ENCODE measurements around the gene RSPRY1.

The RSPRY1 gene

DNA sequence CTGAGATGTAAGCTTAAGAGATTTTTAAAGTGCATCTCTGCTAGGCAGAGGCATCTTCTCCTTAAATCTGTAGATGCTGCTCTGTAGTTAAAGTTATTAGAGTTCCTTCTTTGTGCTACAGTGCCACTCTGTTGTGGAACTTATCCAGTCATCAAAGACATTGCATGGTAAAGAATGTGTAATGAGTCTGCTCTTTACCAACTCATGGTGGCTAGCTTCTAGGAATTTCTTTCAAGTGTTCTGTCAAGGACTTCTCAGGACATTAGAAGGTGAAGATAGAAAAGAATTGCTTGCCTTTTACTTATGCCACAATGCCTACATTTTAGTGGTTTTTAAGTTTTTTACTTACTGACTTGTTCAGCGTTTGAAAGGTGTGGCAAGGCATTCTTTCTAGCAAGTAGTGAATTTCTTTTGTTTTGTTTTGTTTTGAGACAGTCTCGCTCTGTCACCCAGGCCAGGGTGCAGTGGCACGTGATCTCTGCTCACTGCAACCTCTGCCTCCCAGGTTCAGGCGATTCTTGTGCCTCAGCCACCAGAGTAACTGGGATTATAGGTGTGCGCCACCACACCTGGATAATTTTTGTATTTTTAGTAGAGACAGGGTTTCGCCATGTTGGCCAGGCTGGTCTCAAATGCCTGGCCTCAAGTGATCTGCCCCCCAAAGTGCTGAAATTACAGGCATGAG is 38.7 kb downstream of the RSPRY1 start:
- DNase-seq (ENCODE audit: low read depth) = no peak

- no peak for DNase-seq (ENCODE audit: low read depth)
These were observed 39.8 kb downstream of the RSPRY1 start for GRCh38 chr16:57225978-57226377.

DNA sequence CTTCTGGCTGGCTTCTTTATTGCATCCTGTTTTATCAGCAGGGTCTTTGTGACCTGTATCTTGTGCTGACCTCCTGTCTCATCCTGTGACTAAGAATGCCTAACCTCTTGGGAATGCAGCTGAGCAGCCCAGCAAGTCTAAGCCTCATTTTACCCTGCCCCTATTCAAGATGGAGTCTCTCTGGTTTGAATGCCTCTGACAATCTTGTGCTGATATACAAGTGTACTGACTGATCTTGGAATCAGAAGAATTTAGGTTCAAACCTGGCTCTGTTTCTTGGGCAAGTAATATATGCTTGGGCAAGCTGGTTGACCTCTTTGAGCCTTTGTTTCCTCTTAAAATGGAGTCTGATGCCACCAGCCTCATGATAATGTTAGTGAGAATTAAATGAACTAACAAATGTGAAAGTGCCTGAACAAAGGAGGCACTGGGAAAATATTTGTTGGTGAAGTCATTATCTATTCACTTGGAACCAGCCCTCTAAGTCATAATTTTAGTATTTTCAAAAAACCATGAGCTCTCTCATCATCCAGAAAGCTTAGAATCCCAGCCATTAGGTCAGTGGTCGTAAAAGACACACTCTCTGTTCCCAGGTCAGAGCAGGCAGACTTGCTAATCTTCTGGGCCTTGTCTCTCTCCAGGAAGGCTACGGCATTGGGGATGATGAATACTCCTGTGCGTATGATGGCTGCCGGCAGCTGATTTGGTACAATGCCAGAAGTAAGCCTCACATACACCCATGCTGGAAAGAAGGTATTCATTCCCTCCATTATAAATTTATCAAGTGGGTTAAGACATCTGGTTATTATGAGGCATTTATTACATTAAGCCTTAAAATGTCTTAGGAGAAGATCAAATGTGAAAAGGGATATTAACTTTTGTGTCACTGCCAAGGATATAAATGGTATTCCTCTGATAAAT is 40.8 kb downstream of the RSPRY1 start:
- DNase-seq (ENCODE audit: low read depth) = peak; percentile 33

GRCh38 chr16:57229079-57229478 is 43.0 kb downstream of the RSPRY1 start:
- no peak for DNase-seq (ENCODE audit: low read depth)

GRCh38 chr16:57231821-57232350 is 45.8 kb downstream of the RSPRY1 start:
- DNase-seq (ENCODE audit: low read depth) = no peak

GRCh38 chr16:57233944-57234706 is 48.0 kb downstream of the RSPRY1 start:
- no peak for DNase-seq (ENCODE audit: low read depth)

DNA sequence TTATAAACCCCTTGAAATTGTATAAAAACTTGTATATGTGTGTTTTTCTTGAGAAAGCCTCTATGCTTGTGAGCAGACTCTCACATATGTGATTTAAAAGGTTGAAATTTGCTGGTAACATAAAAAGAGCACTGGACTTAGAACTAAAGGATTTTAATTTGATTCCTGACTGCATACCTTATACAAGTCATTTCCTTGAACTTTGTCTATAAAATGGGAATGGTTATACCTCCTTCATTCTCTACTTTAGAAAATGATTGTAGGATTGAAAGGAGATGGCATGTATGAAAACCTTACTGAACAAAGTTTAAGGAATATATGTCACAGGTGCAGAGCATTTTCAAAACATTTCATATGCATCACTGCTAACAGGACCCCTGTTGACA is 48.6 kb downstream of the RSPRY1 start:
- DNase-seq (ENCODE audit: low read depth) = no peak

DNA sequence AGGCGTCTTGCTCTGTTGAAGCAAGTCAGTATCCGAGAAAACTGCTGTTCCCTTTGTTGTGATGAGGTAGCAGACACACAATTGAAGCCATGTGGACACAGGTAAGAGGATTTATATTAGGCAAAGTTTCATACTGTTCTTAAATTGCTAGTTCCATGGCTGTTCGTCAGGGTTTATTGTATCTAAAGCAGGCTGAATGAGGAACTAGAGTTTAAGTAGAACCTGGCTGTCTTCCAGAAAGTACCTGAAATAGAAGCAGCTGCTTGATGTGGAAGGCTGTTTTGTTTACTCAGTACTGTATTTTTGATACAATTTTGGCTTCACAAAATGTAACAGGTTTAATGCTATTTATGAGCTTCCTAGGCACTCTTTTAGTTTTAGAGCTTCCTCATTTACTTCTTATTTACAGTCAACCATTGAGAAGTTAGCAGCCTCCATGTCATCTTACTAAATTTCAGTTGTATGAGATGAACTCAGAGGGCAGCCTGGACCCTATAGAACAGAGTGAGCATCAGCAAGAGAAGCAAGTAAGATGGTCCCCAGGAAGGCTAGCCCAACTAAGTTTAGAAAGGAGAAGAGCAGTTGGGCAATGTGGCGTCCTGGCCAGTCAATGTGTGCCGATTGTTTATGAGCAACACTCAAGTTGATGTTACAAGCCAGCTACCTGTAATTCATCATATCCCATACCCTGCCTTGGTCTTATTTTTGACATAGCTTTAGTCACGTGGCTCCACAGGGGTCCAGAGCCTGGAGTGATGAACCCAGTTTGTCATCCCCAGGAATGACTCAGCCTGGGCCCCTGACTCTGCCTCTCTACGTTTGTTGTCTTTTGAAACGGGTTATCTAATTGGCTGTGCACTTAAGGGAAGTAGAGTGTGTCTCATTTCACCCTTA is 49.2 kb downstream of the RSPRY1 start:
- peak; percentile 95 for DNase-seq (ENCODE audit: low read depth)

DNA sequence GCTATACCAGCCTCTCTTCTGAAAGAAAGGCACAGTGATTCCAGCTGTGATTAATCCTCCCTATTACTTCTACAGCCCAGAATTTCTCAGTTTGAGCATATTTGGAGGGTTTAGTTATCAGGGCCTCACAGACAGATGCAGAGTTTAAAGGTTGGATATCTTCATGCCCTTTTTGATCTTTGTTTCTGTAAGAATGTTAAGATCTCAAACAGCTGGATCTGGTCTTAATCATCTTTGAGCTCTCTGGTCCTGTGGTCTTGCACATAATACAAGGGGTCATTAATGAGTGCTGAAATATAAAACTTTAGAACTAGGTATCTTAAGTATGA is 49.9 kb downstream of the RSPRY1 start:
- DNase-seq (ENCODE audit: low read depth) = no peak

GRCh38 chr16:57238682-57239081 is 52.6 kb downstream of the RSPRY1 start:
- no peak for DNase-seq (ENCODE audit: low read depth)

DNA sequence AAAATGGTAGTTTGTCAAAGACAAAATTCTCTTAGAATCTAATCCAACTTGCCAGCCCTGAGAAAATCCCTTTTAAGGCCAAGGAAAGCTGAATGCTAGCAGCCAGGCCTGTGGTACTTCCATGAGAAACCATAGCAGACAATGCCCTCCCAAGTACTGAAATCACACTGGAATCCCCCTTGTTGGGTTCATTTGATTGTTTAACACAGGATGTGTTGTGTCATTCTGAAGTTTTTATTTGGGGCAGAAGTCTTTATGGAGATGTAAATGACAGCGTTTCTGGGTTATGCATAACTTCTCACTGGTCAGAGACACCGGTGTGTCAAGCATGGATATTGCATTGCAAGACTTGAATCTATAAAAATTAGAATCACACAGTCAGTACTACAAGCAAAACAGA is 53.0 kb downstream of the RSPRY1 start:
- no peak for DNase-seq (ENCODE audit: low read depth)

DNA sequence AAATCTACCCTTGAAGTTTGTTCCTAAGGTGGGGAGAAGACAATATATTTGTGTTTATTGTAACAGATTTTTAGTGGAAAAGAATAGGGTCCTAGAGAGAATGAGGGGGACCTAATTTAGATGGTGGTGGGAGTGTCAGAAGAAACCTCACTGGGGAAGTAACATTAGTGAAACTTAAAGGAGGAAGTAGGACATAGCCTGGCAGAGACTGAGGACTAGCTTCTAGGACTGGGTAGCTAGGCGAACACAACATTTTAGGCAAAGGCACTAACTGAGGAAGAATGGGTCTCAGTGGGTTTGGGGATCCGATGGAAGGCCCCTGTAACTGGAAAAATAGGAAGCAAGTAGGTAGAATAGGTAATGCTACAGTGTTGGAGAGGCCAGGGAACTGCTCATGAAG is 54.7 kb downstream of the RSPRY1 start:
- DNase-seq (ENCODE audit: low read depth) = no peak

GRCh38 chr16:57242650-57243049 is 56.5 kb downstream of the RSPRY1 start:
- no peak for DNase-seq (ENCODE audit: low read depth)

DNA sequence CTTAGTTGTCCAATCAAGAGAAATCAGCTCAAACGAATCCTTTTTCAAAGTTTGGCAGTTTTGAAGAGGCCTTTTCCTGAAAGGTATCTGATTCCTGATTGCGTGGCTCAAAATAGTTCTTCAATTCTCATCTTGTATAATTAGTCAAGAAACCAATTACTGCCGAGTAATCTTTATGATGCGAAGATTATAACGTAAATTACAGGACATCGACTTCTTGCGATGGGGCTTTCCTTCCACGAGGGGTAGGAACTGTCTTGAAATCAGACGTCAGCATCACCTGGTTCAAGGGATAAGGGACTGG is 58.3 kb downstream of the RSPRY1 start:
- DNase-seq (ENCODE audit: low read depth) = no peak

- DNase-seq (ENCODE audit: low read depth) = peak; percentile 98
These were observed 58.8 kb downstream of the RSPRY1 start, which contains the start of gene ARL2BP for GRCh38 chr16:57244767-57245471. ARL2BP (plus strand) TSS chr16:57245259; CDS start chr16:57245368, 109 bp downstream.

DNA sequence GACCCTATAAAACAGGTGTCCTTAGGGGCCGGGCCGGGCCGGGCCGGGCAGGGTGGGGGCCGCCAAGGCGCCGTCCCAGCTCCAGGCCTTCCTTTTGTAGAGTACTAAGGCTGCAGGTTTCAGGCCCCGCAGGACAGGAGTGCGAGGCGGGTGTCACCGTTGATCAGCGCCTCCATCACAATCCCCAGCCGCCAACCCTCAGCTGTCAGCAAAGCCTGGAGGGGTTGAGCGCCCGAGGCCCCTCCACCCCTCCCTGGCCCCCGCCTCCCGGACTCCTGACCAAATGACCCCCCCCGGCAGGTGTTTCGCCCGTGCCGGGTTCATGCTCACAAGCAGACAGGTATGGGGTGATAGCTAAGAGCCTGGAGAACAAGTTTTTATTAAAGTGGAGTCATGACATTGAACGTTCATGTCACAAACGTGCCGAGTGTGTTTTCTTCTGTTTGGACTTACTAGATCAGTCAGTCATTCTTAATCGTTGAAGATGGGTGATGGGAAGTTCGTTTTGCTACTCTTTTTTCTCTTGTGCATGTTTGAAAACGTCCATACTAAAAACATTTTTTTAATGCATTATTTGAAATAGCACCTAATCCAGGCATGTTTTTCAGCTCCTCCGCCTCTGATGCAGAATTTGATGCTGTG is 59.5 kb downstream of the RSPRY1 start:
- DNase-seq (ENCODE audit: low read depth) = peak; percentile 43

DNA sequence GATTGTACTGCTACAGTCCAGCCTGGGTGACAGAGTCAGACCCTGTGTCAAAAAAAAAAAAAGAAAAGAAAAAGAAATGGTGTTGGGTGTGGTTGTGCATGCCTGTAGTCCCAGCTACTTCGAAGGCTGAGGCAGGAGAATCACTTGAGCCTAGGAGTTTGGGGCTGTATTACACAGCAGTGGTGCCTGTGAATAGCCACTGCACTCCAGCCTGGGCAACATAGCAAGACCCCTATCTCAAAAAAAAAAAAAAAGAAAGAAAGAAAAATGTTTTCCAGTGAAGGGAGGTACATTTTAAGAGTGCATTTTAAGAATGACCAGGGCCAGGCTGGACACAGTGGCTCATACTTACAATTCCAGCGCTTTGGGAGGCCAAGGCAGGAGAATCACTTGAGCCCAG is 65.2 kb downstream of the RSPRY1 start:
- DNase-seq (ENCODE audit: low read depth) = no peak

DNA sequence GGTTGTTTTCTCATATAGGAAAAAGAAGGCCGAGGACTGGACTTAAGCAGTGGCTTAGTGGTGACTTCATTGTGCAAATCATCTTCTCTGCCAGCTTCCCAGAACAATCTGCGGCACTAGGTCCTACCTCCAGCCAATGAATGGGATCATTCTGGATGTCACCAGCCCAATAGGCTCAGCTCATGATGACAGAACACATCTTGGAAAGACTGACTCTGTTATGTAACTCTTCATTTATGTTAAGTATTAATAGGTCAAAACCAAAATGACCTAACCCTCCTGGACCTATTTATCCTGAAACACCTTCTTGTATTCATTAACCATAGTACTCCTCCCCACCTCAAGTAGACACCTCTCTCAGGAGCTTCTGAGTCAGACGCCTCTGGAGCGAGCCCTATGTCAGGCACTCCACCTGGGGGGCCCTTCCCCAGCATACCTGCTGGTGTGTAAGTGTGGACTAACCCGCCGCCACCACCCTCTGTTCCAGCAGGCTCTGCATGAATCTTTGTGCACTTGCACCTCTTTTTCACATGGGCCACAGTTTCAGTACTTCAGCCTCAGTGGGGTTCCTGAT is 66.1 kb downstream of the RSPRY1 start:
- DNase-seq (ENCODE audit: low read depth) = no peak

DNA sequence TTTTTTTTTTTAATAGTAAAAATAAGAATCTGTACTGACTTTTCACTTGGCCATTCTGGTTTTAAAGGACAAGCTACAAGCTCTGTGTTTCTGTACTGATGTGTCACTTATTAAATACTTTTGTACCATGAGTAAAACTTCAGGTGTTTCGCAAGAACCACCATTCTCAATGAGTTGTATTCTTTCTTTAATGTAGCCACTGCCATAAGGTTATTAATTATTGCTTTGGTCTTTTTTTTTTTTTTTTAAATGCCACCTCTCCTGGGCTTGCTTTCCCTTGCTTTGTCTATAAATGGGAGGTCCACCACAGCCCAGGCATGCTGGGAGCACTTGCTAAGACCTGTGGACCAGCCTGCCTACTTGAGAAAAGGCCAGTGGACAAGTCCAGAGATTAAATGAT is 67.3 kb downstream of the RSPRY1 start:
- peak; percentile 23 for DNase-seq (ENCODE audit: low read depth)

Measured in ELR (cell line).